Hepatocyte (in vitro differentiated cells): Measurements from ENCODE around the gene AOPEP. TPM values are rescaled to one million over a fixed set of nuclear protein-coding genes. Genes with fewer than 3 reads are reported as not detected.

Experiments
- DNase-seq: peaks from one replicate; pipeline ENCODE4 v3.0.0-alpha.2; 2016; ENCODE audit warnings: low spot score
- H2AFZ ChIP-seq: fragments of 200-600 bp; sonication (generic); 2 replicates; pipeline ENCODE4 v1.6.0; 2016; ENCODE audit warnings: antibody characterized with exemption, mild to moderate bottlenecking
- H3K27ac ChIP-seq: fragments of 200-600 bp; sonication (generic); 2 replicates; pipeline ENCODE4 v1.5.1; 2016; ENCODE audit warnings: mild to moderate bottlenecking
- H3K27me3 ChIP-seq: fragments of 200-600 bp; sonication (generic); 2 replicates; pipeline ENCODE4 v1.6.1; 2016
- H3K36me3 ChIP-seq: fragments of 200-600 bp; sonication (generic); replicated peaks from 2 replicates; pipeline ENCODE4 v1.5.1; 2016; ENCODE audit warnings: low read depth; ENCODE audit not compliant: insufficient read depth
- H3K4me1 ChIP-seq: fragments of 200-600 bp; sonication (generic); 2 replicates; pipeline ENCODE4 v1.5.1; 2016; ENCODE audit warnings: mild to moderate bottlenecking, moderate library complexity; ENCODE audit not compliant: insufficient read depth
- H3K4me2 ChIP-seq: fragments of 200-600 bp; sonication (generic); 2 replicates; pipeline ENCODE4 v1.6.0; 2016
- H3K4me3 ChIP-seq: fragments of 200-600 bp; sonication (generic); 2 replicates; pipeline ENCODE4 v1.5.1; 2016; ENCODE audit warnings: mild to moderate bottlenecking
- H3K79me2 ChIP-seq: fragments of 200-600 bp; sonication (generic); 2 replicates; pipeline ENCODE4 v1.6.0; 2017; ENCODE audit warnings: mild to moderate bottlenecking
- H3K9me2 ChIP-seq: fragments of 200-600 bp; sonication (generic); replicated peaks from 2 replicates; pipeline ENCODE4 v1.6.0; 2017; ENCODE audit warnings: mild to moderate bottlenecking; ENCODE audit not compliant: insufficient read depth
- H3K9me3 ChIP-seq: fragments of 200-600 bp; sonication (generic); 2 replicates; pipeline ENCODE4 v1.5.1; 2016; ENCODE audit warnings: low read depth, mild to moderate bottlenecking
- H4K20me1 ChIP-seq: fragments of 200-600 bp; sonication (generic); 2 replicates; pipeline ENCODE4 v1.6.0; 2016; ENCODE audit warnings: mild to moderate bottlenecking; ENCODE audit not compliant: insufficient read depth, poor library complexity, severe bottlenecking
- CTCF ChIP-seq: fragments of 200-600 bp; sonication (generic); IDR thresholded peaks from 2 replicates; pipeline ENCODE4 v1.5.1; 2016; ENCODE audit warnings: antibody characterized with exemption, mild to moderate bottlenecking; ENCODE audit not compliant: poor library complexity
- EZH2 ChIP-seq: fragments of 200-600 bp; sonication (generic); IDR thresholded peaks from 2 replicates; pipeline ENCODE4 v1.6.1; 2016; ENCODE audit warnings: antibody characterized with exemption, mild to moderate bottlenecking, borderline replicate concordance
- EZH2phosphoT487 ChIP-seq: fragments of 200-600 bp; sonication (generic); IDR thresholded peaks from one replicate; pipeline ENCODE4 v1.6.1; 2018; ENCODE audit warnings: antibody characterized with exemption, mild to moderate bottlenecking, low read depth, moderate library complexity; ENCODE audit not compliant: unreplicated experiment, severe bottlenecking
- WGBS: methylation state at CpG from one replicate; pipeline ENCODE4 v1.1.6; 2016; ENCODE audit warnings: low lambda C conversion rate; ENCODE audit errors: missing lambda C conversion rate; 5-methylcytosine and 5-hydroxymethylcytosine counted together
- polyA plus RNA-seq: library from polyadenylated mRNA; unstranded; fragments of >200 nt; fragmentation: Nextera tagmentation; extraction: Ambion mirVana; gene quantifications from 2 replicates; pipeline ENCODE4 v1.2.1, GENCODE V29; 2016
- total RNA-seq: library from RNA; depleted of rRNA; stranded (reverse); fragments of >200 nt; gene quantifications from 2 replicates; pipeline ENCODE4 v1.2.3, GENCODE V29; 2014

Gene AOPEP
- total and polyA plus RNA-seq, 2 experiments from 2014 or later: 82.8 to 101 TPM

- no peak for TF ChIP-seq EZH2
- TF ChIP-seq EZH2phosphoT487: no peak
- TF ChIP-seq CTCF: no peak
- Histone ChIP-seq H3K27ac (no peak overlapping the region), H3K79me2 (no peaks in the 10 kb centered on the region), H3K9me3 (no peaks in the 10 kb centered on the region), H3K36me3 (no peaks in the 10 kb centered on the region), H3K4me2 (no peak overlapping the region), H4K20me1 (no peaks in the 10 kb centered on the region), H3K4me3 (no peak overlapping the region), H2AFZ (no peak overlapping the region), H3K4me1 (peaks cover 12% of the 10 kb centered on the region), H3K9me2 (no peaks in the 10 kb centered on the region), H3K27me3 (no peaks in the 10 kb centered on the region)
- WGBS: 87% methylated on average over 18 of the region's 18 CpGs
- no peak for DNase-seq
Measured at GRCh38 chr9:95107001-95107749, 380.7 kb downstream of the AOPEP start.

- Histone ChIP-seq H3K27me3 (no peaks in the 10 kb centered on the region), H3K9me2 (no peaks in the 10 kb centered on the region), H3K79me2 (no peaks in the 10 kb centered on the region), H3K27ac (no peak overlapping the region), H2AFZ (no peak overlapping the region), H3K4me2 (no peak overlapping the region), H3K36me3 (no peaks in the 10 kb centered on the region), H3K4me3 (no peak overlapping the region), H3K4me1 (peaks cover 6% of the 10 kb centered on the region), H4K20me1 (no peaks in the 10 kb centered on the region), H3K9me3 (no peaks in the 10 kb centered on the region)
- 94% methylated on average over 14 of the region's 14 CpGs for WGBS
- DNase-seq: no peak
- no peak for TF ChIP-seq EZH2phosphoT487
- TF ChIP-seq EZH2: no peak
- no peak for TF ChIP-seq CTCF
Measured at GRCh38 chr9:95107976-95108375, 381.5 kb downstream of the AOPEP start.

- TF ChIP-seq EZH2phosphoT487: no peak
- TF ChIP-seq EZH2: no peak
- TF ChIP-seq CTCF: no peak
- Histone ChIP-seq H3K27me3 (no peaks in the 10 kb centered on the region), H3K9me2 (no peaks in the 10 kb centered on the region), H4K20me1 (no peaks in the 10 kb centered on the region), H3K4me3 (no peak overlapping the region), H3K27ac (no peak overlapping the region), H3K4me2 (no peak overlapping the region), H3K36me3 (no peaks in the 10 kb centered on the region), H2AFZ (no peak overlapping the region), H3K79me2 (no peaks in the 10 kb centered on the region), H3K9me3 (no peaks in the 10 kb centered on the region), H3K4me1 (peaks cover 6% of the 10 kb centered on the region)
- WGBS: 85% methylated on average over 5 of the region's 5 CpGs
- DNase-seq: no peak
Measured at GRCh38 chr9:95108777-95109176, 382.3 kb downstream of the AOPEP start.
